ENCODE results near the gene ST8SIA2.
A peak's percentile ranks its signal among the peaks of the same experiment; 100 is the strongest.

Gene ST8SIA2

DNA sequence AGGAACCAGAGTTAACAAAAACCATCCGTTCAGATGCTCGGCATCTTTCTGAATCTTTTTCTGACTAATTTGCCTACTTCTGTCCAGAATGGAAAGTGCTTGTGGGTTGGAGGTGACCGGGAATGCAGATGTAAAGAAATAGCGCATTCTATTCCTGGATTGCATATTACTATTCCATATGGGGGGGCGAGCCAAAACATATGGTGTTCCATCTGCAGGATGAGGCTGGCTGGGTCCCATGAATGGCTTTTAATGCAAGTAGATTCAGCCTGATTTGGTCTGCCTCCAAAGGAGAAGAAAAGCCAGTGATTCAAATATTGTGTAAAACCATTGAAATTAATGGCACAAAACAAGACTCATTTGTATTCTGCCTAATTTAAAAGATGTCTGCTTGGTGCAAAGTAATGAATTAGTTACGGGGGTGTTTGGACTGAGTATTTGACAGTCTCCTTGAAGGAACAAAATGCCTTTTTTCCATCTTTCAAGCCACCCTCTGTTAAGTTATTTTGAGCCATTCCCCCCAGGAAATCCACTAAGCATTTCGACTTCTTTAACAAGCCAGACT is 99.0 kb downstream of the ST8SIA2 start:
- no peaks in the 10 kb centered on the region for H3K27me3 ChIP-seq (ENCODE audit: insufficient read depth, low read length)
- WGBS, result 91% methylated on average over 6 of the region's 7 CpGs
- no peak overlapping the region for H3K4me3 ChIP-seq (ENCODE audit: low read length)
- peaks cover 8% of the 10 kb centered on the region; the same call in 1 of the 2 replicates for H3K9me3 ChIP-seq (ENCODE audit: insufficient read depth, low read depth, low read length)
- no peak overlapping the region for H3K9ac ChIP-seq (ENCODE audit: low read depth, low read length)
- H3K36me3 ChIP-seq (ENCODE audit: insufficient read depth, low read length), result no peaks in the 10 kb centered on the region
- no peak overlapping the region for H3K27ac ChIP-seq (ENCODE audit: low read depth, low read length)
- no peaks in the 10 kb centered on the region for H3K4me1 ChIP-seq (ENCODE audit: insufficient read depth, low read length)

DNA sequence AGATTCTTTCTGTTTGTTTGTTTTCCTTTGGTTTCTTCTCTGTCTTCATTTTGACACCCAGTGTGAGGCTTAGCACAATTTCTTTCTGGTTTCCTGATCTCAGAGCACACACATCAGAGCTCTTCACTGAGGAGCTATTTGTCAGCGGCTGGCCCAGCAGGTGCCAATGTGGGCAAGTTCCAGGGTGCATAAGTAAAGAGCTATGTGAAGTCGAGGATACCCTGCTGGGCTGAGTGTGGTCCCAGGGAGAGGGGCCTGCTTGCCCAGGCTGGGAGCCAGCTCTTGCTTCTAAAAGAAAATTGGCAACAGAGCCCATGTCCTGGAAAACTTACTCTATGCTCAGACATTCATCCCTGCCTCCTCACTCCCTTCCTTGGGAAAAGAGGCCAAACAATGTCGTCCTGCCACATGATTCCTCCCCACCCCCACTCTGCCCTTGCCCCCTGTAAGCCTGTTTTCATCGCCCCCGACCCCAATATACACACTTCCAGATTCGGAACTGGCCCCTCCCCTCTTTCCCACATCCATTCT is 101.2 kb downstream of the ST8SIA2 start:
- Histone ChIP-seq H3K27me3 (ENCODE audit: insufficient read depth, low read length) (no peaks in the 10 kb centered on the region), H3K27ac (ENCODE audit: low read depth, low read length) (no peak overlapping the region), H3K9ac (ENCODE audit: low read depth, low read length) (no peak overlapping the region), H3K36me3 (ENCODE audit: insufficient read depth, low read length) (no peaks in the 10 kb centered on the region), H3K4me1 (ENCODE audit: insufficient read depth, low read length) (no peaks in the 10 kb centered on the region), H3K9me3 (ENCODE audit: insufficient read depth, low read depth, low read length) (peaks cover 3% of the 10 kb centered on the region; the same call in 1 of the 2 replicates), H3K4me3 (ENCODE audit: low read length) (no peak overlapping the region)
- WGBS, result 71% methylated on average over 6 of the region's 6 CpGs

DNA sequence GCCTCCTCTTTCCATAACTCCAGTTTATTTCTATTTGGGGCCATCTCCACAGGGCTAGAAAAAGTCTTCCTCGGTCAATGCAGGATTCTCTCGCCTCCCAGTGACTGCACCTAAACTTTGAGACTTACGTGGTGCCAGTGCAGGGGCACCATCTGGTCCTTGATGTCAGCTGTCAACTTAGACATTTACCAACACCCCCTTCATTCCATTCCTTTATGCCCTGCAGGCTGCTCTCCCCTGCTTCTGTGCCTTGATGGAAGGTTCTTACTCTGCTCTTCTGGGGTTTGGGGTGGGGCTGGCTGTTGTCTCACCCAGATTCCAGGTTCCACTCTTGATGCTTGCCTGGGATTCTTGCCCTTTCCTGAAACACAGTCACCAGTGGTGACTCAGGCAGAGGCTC is 101.8 kb downstream of the ST8SIA2 start:
- no peaks in the 10 kb centered on the region for H3K4me1 ChIP-seq (ENCODE audit: insufficient read depth, low read length)
- H3K27ac ChIP-seq (ENCODE audit: low read depth, low read length), result no peak overlapping the region
- no peaks in the 10 kb centered on the region for H3K36me3 ChIP-seq (ENCODE audit: insufficient read depth, low read length)
- H3K4me3 ChIP-seq (ENCODE audit: low read length), result no peak overlapping the region
- WGBS, result 74% methylated on average over 3 of the region's 3 CpGs
- no peaks in the 10 kb centered on the region for H3K9me3 ChIP-seq (ENCODE audit: insufficient read depth, low read depth, low read length)
- H3K9ac ChIP-seq (ENCODE audit: low read depth, low read length), result no peak overlapping the region
- no peaks in the 10 kb centered on the region for H3K27me3 ChIP-seq (ENCODE audit: insufficient read depth, low read length)

DNA sequence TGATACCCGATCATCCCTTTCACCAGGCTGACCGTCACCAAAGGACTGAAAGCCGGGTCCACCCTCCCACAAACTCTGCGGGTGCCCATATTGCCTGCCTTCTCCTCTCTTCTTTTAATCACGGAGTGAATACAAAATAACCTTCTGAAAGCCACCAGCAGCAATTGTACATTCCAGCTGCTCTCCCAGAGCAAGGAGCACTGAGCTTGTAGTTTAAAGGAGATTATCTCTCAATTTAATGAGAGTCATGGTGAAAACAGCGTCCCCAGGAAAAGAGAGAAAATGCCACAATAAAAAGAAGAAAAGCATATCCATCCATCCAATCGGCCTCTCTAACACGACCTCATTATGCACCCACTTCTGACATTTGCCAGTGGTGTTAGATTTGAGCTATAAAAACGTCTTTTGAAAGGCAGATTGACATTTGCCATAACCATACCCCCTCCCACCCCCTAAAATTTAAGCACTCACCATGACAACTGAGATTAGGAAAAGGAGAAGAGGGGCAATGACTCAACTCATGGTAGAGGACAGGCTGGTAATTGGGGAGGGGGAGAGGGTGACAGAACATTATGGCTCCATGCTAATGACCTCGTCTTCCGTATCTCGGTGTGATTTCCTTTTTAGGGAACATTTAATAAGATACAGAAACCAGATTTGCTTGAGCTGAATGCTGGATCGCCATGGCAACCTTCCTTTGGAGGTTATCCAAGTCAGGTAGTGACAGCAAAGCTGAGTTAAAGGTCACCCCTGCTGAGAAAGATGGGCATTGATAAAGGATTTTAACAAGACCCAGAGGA is 106.2 kb downstream of the ST8SIA2 start:
- no peaks in the 10 kb centered on the region for H3K27me3 ChIP-seq (ENCODE audit: insufficient read depth, low read length)
- WGBS, result 90% methylated on average over 12 of the region's 13 CpGs
- no peaks in the 10 kb centered on the region for H3K9me3 ChIP-seq (ENCODE audit: insufficient read depth, low read depth, low read length)
- no peak overlapping the region for H3K4me3 ChIP-seq (ENCODE audit: low read length)
- no peaks in the 10 kb centered on the region; the same call in 1 of the 2 replicates for H3K4me1 ChIP-seq (ENCODE audit: insufficient read depth, low read length)
- no peak overlapping the region for H3K27ac ChIP-seq (ENCODE audit: low read depth, low read length)
- no peaks in the 10 kb centered on the region for H3K36me3 ChIP-seq (ENCODE audit: insufficient read depth, low read length)
- H3K9ac ChIP-seq (ENCODE audit: low read depth, low read length), result no peak overlapping the region

DNA sequence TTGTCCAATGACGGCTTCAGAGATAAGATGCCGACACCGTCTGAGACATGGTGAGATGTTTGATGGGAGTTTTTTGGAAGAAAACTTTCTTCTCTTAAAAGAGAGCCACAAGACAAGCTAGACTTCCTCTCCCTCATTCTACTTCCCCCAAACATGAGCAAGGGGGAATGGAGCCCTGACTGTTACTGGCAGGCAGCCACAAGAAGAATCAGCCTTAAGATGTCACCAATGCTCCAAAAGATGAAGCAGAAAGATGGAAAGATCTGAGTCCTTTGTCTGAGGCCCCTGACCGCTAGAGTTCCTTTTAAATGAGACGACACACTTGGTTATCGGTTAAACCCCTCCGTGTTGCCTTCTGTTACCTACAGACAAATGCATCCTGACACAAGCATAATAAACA is 108.7 kb downstream of the ST8SIA2 start:
- H3K36me3 ChIP-seq (ENCODE audit: insufficient read depth, low read length), result no peaks in the 10 kb centered on the region
- H3K27me3 ChIP-seq (ENCODE audit: insufficient read depth, low read length), result no peaks in the 10 kb centered on the region
- peaks cover 11% of the 10 kb centered on the region for H3K9me3 ChIP-seq (ENCODE audit: insufficient read depth, low read depth, low read length)
- H3K4me1 ChIP-seq (ENCODE audit: insufficient read depth, low read length), result no peaks in the 10 kb centered on the region; the same call in 1 of the 2 replicates
- H3K27ac ChIP-seq (ENCODE audit: low read depth, low read length), result no peak overlapping the region
- 91% methylated on average over 5 of the region's 7 CpGs for WGBS
- no peak overlapping the region for H3K9ac ChIP-seq (ENCODE audit: low read depth, low read length)
- H3K4me3 ChIP-seq (ENCODE audit: low read length), result no peak overlapping the region

DNA sequence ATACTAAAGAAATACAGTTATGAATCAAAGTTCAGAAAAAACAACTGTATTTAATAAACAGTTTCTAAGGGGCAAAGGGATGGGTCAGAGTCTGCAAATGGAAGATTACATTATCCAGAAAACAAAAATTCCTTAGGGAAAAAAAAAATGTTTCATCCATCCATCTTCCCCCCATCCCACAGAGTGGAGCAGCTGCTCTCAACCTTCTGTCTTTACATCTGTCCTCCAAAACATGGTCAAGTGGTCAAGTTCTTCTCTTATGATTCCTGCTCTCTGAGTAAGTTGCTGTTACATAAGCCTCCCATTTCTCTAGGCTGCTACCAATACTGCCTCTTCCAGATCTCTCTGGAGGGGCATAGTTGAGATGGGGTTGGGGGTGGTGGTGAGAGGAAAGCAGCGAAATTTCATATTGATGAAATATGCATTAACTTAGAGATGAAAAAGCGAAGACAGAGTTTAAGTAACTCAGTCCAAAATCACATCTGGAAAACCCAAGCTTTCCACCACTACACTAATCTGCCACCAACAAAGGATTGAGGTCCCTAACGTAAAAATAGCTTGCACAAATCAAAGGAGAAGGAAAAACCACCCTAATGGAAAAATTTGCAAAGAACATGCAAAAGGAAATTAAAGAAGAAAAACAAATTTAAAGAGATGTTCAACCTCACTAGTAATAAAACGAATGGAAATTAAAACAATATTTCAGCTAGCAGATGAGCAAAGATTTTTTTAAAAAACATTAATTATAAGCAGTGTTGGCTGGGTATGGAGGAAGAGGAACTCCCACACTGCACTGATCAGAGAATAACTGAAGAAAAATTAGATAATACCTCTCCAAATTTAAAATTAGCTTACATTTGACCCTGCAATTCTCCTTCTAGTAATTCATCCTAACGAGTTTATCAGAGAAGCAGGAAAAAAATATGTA is 109.5 kb downstream of the ST8SIA2 start:
- no peak overlapping the region for H3K9ac ChIP-seq (ENCODE audit: low read depth, low read length)
- no peaks in the 10 kb centered on the region; the same call in 1 of the 2 replicates for H3K4me1 ChIP-seq (ENCODE audit: insufficient read depth, low read length)
- peaks cover 20% of the 10 kb centered on the region for H3K9me3 ChIP-seq (ENCODE audit: insufficient read depth, low read depth, low read length)
- no peaks in the 10 kb centered on the region for H3K27me3 ChIP-seq (ENCODE audit: insufficient read depth, low read length)
- WGBS, result 96% methylated on average over 3 of the region's 5 CpGs
- H3K27ac ChIP-seq (ENCODE audit: low read depth, low read length), result no peak overlapping the region
- no peak overlapping the region for H3K4me3 ChIP-seq (ENCODE audit: low read length)
- H3K36me3 ChIP-seq (ENCODE audit: insufficient read depth, low read length), result no peaks in the 10 kb centered on the region

DNA sequence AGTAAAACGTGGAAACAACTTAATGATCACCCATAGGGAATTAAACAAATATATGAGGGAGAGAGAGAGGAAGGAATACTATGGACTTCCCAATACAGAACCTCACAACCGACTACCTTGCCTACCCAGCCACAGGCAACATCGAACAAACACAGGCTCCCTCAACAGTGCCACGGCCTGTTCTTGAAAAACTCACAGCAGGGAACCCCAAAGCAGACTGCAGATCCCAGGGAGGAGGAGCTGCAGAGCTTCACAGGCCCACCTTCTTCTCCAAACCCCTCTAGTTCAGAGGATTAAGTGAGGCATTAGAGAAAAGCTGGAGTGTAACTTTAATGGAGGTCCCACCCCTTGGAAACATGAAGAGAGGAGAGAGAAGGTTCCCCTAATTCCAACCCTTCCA is 110.2 kb downstream of the ST8SIA2 start:
- H3K4me3 ChIP-seq (ENCODE audit: low read length), result no peak overlapping the region
- H3K9me3 ChIP-seq (ENCODE audit: insufficient read depth, low read depth, low read length), result peaks cover 27% of the 10 kb centered on the region
- H3K36me3 ChIP-seq (ENCODE audit: insufficient read depth, low read length), result no peaks in the 10 kb centered on the region
- no peaks in the 10 kb centered on the region for H3K27me3 ChIP-seq (ENCODE audit: insufficient read depth, low read length)
- H3K4me1 ChIP-seq (ENCODE audit: insufficient read depth, low read length), result no peaks in the 10 kb centered on the region; the same call in 1 of the 2 replicates
- WGBS, result 41% methylated on average over 3 of the region's 4 CpGs
- H3K9ac ChIP-seq (ENCODE audit: low read depth, low read length), result no peak overlapping the region
- H3K27ac ChIP-seq (ENCODE audit: low read depth, low read length), result no peak overlapping the region

DNA sequence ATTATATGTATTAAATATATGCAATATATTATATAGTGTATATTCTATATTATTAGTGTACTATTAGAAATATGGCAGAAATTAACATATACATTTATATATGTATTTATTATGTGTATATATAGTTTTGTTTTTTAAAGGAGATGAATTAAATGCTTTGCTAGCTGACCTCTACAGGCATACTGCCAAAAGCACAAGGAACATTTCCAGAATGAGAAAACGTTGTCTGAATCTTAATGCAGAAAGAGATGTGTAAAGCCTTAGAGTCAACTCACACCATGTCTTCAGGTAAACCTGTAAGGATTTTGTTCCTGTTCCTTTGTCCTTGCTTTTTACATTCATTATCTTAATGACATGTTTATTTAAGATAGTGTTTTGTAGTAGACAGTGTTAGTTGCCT is 111.9 kb downstream of the ST8SIA2 start:
- Histone ChIP-seq H3K27me3 (ENCODE audit: insufficient read depth, low read length) (no peaks in the 10 kb centered on the region), H3K9ac (ENCODE audit: low read depth, low read length) (no peak overlapping the region), H3K9me3 (ENCODE audit: insufficient read depth, low read depth, low read length) (peaks cover 33% of the 10 kb centered on the region), H3K4me1 (ENCODE audit: insufficient read depth, low read length) (peaks cover 12% of the 10 kb centered on the region), H3K4me3 (ENCODE audit: low read length) (no peak overlapping the region), H3K36me3 (ENCODE audit: insufficient read depth, low read length) (no peaks in the 10 kb centered on the region), H3K27ac (ENCODE audit: low read depth, low read length) (no peak overlapping the region)
- 83% methylated on average over 1 of the region's 1 CpG for WGBS

DNA sequence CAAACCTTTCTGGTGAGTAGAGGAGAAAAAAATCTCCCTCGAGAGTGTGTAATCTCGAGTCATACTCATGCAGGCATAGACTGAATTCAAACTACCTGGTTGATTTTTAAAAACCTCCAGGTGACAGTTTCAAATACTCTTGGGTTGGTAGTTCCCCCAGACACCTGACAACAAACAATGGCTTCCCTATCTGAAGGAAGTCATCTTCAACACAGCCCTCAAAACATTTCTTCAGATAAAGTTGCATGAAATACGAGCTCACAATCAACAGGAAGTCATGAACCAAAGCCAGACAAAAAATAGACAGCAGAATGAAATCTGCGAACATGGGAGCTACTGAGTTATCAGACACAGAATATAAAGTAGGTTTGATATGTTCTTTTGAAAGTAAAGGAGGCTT is 112.8 kb downstream of the ST8SIA2 start:
- H3K36me3 ChIP-seq (ENCODE audit: insufficient read depth, low read length), result no peaks in the 10 kb centered on the region
- H3K4me3 ChIP-seq (ENCODE audit: low read length), result no peak overlapping the region
- H3K9ac ChIP-seq (ENCODE audit: low read depth, low read length), result no peak overlapping the region
- H3K9me3 ChIP-seq (ENCODE audit: insufficient read depth, low read depth, low read length), result peaks cover 42% of the 10 kb centered on the region
- WGBS, result 94% methylated on average over 4 of the region's 4 CpGs
- H3K4me1 ChIP-seq (ENCODE audit: insufficient read depth, low read length), result peaks cover 17% of the 10 kb centered on the region
- H3K27me3 ChIP-seq (ENCODE audit: insufficient read depth, low read length), result no peaks in the 10 kb centered on the region
- no peak overlapping the region for H3K27ac ChIP-seq (ENCODE audit: low read depth, low read length)

DNA sequence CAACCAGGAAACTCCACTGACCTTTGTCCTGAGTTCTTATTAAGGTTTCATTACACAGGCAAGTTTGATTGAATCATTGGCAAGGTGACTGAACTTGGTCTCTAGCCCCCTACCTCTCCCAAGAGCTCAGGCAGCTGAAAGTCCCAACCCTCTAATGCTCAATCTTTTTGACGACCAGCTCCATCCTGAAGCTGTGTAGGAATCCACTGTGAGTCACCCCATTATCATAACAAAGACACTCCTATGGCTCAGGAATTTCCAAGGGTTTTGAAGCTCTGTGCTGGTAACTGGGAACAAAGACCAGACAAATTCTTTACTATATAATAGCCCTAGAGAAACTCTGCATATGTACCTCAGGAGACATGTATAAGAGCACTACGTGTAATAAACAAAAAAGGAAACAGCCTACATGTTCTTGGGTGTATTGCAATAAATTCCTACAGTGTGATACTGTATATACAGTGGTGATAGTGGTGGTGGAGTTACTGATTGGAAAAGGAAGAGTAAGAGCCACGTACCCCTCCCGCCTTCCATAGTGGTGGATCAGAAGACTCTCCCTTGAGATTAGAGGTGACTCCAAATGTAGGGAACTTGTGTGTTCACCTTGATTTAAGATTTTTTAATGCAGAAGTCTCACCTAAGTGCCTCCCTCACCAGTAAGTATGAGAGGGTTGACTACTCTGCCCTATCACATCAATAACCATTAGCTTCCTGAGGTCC is 116.6 kb downstream of the ST8SIA2 start:
- Histone ChIP-seq H3K4me3 (ENCODE audit: low read length) (no peak overlapping the region), H3K4me1 (ENCODE audit: insufficient read depth, low read length) (peaks cover 17% of the 10 kb centered on the region), H3K27me3 (ENCODE audit: insufficient read depth, low read length) (no peaks in the 10 kb centered on the region), H3K9me3 (ENCODE audit: insufficient read depth, low read depth, low read length) (peaks cover 51% of the 10 kb centered on the region), H3K9ac (ENCODE audit: low read depth, low read length) (peak overlapping the region; percentile 50), H3K27ac (ENCODE audit: low read depth, low read length) (peak overlapping the region; percentile 84), H3K36me3 (ENCODE audit: insufficient read depth, low read length) (no peaks in the 10 kb centered on the region)
- 43% methylated on average over 4 of the region's 4 CpGs for WGBS
